Fibroblast of skin of right quadriceps (primary cell): ENCODE measurements around the gene FBXL22.
"Not testable (repeated sequence)": the region's sequence is repeated elsewhere in the genome, so short reads cannot be mapped to it uniquely, and the experiment has no call there.

Experiments used
- DNase-seq: peaks from one replicate; pipeline ENCODE4 v3.0.0-alpha.2; 2013

FBXL22 gene

DNA sequence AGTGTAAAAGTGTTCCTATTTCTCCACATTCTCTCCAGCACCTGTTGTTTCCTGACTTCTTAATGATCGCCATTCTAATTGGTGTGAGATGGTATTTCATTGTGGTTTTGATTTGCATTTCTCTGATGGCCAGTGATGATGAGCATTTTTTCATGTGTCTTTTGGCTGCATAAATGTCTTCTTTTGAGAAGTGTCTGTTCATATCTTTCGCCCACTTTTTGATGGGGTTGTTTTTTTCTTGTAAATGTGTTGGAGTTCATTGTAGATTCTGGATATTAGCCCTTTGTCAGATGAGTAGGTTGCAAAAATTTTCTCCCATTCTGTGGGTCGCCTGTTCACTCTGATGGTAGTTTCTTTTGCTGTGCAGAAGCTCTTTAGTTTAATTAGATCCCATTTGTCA, 20.4 kb downstream of the FBXL22 start:
- DNase-seq = not testable (repeated sequence)

- DNase-seq = not testable (repeated sequence)
Observed at GRCh38 chr15:63620760-63621159, 23.6 kb downstream of the FBXL22 start.

- no peak for DNase-seq
Observed at GRCh38 chr15:63623232-63623969, 26.2 kb downstream of the FBXL22 start.

GRCh38 chr15:63626955-63627354, 29.8 kb downstream of the FBXL22 start:
- no peak for DNase-seq

GRCh38 chr15:63628123-63628822, 31.1 kb downstream of the FBXL22 start:
- no peak for DNase-seq

- no peak for DNase-seq
Observed at GRCh38 chr15:63630036-63630751, 33.0 kb downstream of the FBXL22 start.

DNA sequence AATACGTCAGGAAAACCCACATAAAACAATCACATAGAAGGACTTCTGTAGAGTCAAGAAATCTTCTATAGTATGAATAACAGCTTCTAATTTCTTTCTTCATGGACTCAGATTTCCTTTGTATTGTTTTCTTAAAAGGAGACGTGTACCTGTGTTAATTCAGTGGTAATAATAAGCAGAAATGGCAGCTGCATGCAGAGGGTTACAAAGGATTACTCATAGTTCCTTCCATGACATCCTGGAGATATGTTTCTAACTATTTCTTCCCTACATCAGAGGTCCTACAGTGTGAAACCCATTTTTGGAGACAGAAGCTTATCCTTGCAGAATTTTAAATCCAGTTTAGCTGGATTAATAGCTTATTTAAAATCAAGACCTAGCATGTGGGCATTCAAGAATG, 36.1 kb downstream of the FBXL22 start:
- DNase-seq = no peak

GRCh38 chr15:63634154-63634553, 37.0 kb downstream of the FBXL22 start:
- DNase-seq = peak; percentile 43

DNA sequence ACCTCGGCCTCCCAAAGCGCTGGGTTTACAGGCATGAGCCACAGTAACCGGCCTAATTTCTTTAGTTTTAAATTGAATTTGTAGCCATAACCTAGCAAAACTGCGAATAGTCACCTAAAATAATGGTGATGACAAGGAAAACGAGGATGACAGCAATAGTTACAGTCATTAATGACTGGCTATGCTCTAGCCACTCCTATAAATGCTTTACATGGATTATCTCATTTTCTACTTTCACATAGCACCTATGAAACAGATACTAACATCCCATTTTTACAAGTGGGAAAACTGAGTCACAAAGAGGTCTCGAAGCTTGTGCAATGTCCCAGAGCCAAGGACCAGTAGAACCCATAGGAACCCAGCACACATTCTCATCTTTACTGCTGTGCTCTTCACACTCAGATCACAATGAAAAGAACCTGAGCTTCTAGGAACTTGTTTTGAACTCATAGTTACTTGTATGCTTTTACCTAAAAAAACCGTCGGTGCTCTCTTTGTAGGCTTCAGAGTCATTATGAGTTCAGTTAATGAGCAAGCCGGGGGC, 39.4 kb downstream of the FBXL22 start:
- DNase-seq = no peak

DNA sequence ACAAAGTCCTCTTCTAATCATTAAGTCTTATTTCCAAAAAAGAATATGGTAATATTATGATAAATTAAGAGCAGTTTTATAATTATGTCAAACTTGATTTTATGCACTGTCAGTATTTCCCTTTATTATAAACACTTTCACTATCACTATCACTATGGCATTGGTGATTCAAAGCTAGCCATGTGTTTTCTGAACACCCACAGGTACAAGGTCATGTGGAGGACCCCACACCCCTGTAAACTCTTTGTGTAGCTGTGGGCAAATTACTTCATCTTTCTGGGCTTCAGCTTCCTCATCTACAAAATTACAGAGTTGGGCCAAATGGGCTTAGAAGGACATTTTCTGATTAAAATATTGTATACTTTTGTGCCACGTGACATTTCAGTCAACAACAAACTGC, 41.7 kb downstream of the FBXL22 start:
- DNase-seq = no peak

GRCh38 chr15:63640146-63640545, 43.0 kb downstream of the FBXL22 start:
- no peak for DNase-seq
